CD4-positive, alpha-beta T cell (primary cell): ENCODE measurements around the gene SERPINB7. TPM values are rescaled to one million over a fixed set of nuclear protein-coding genes. Genes with fewer than 3 reads are reported as not detected.

Experiments used
- ATAC-seq: fragments of 200-7000 bp; cut with Tn5 transposase; one replicate; pipeline ENCODE4 v1.10.0; 2022; ENCODE audit warnings: mild to moderate bottlenecking; ENCODE audit not compliant: poor library complexity
- CTCF ChIA-PET: fragments of 350-600 bp; sonication (Branson Sonifier 250); formaldehyde crosslinking; loops from one replicate; lab custom pipeline; 2021; ENCODE audit warnings: antibody characterized with exemption, inconsistent platforms; lab: Charles Lee
- POLR2A ChIA-PET: fragments of 350-600 bp; sonication (Branson Sonifier 250); formaldehyde crosslinking; loops from one replicate; lab custom pipeline; 2021; ENCODE audit warnings: antibody characterized with exemption, inconsistent platforms; lab: Charles Lee
- DNase-seq, 14 experiments: peaks; one replicate each; pipeline ENCODE4 v3.0.0-alpha.2; 2013 to 2020; ENCODE audit warnings: mixed read lengths in 2 of 14
- H3K27ac ChIP-seq, 2 donors: one replicate each; pipeline versions ENCODE4 v1.5.1 to v1.7.0; 2013; ENCODE audit warnings: low read length in 2 of 2, low read depth in 1 of 2, mild to moderate bottlenecking in 1 of 2
- H3K27me3 ChIP-seq, 2 experiments: 1 replicate in 1 of 2; 2 replicates in 1 of 2; pipeline versions ENCODE4 v1.6.1 to v1.7.0; 2013; ENCODE audit warnings: low read length in 2 of 2, control low read depth in 1 of 2, mild to moderate bottlenecking in 1 of 2, moderate library complexity in 1 of 2; ENCODE audit not compliant: insufficient read depth in 2 of 2, control insufficient read depth in 1 of 2
- H3K36me3 ChIP-seq: one replicate; pipeline ENCODE4 v1.6.1; 2013; ENCODE audit warnings: low read length, control low read depth; ENCODE audit not compliant: insufficient read depth
- H3K4me1 ChIP-seq: one replicate; pipeline ENCODE4 v1.6.1; 2013; ENCODE audit warnings: low read length, control low read depth; ENCODE audit not compliant: insufficient read depth
- H3K4me3 ChIP-seq: one replicate; pipeline ENCODE4 v1.5.1; 2013; ENCODE audit warnings: mild to moderate bottlenecking, low read length, moderate library complexity
- H3K9me3 ChIP-seq, 2 experiments: 1 replicate in 1 of 2; 2 replicates in 1 of 2; pipeline versions ENCODE4 v1.6.1 to v1.7.0; 2013; ENCODE audit warnings: low read length in 2 of 2, mild to moderate bottlenecking in 2 of 2, control low read depth in 1 of 2, moderate library complexity in 1 of 2; ENCODE audit not compliant: control insufficient read depth in 1 of 2, insufficient read depth in 1 of 2
- H3K27ac Mint-ChIP-seq: one replicate; pipeline ENCODE4 v1.8.0; 2020; ENCODE audit warnings: mixed read lengths
- H3K27me3 Mint-ChIP-seq: one replicate; pipeline ENCODE4 v1.8.0; 2021; ENCODE audit warnings: mixed read lengths
- H3K36me3 Mint-ChIP-seq: one replicate; pipeline ENCODE4 v1.8.0; 2021; ENCODE audit warnings: low read depth, mixed read lengths
- H3K4me1 Mint-ChIP-seq: one replicate; pipeline ENCODE4 v1.8.0; 2021; ENCODE audit warnings: low read depth, mixed read lengths
- H3K4me3 Mint-ChIP-seq: one replicate; pipeline ENCODE4 v1.8.0; 2020; ENCODE audit warnings: mild to moderate bottlenecking, mixed read lengths
- H3K9me3 Mint-ChIP-seq: one replicate; pipeline ENCODE4 v1.8.0; 2020; ENCODE audit warnings: mixed read lengths
- intact Hi-C, 2 experiments: fragments of 100-400 bp; cut with DNase I in 1 of 2; cut with micrococcal nuclease in 1 of 2; formaldehyde crosslinking; loops; one replicate each; pipeline versions ENCODE4 v1.15.1 to v1.9.0; 2023 to 2025; cut with DNase I, micrococcal nuclease
- total RNA-seq, 174 experiments: library from RNA in 2 of 174; stranded (reverse) in 2 of 174; gene quantifications; one replicate each; pipeline ENCODE4 v1.2.3 and lab custom pipeline; 2021 to 2026
- TF ChIP-seq, protein P1 (sequence below): fragments of 200-600 bp; IDR thresholded peaks from one replicate; pipeline ENCODE4 v1.8.0; 2022; ENCODE audit warnings: antibody characterized with exemption, mild to moderate bottlenecking

The SERPINB7 gene
- total RNA-seq, 2 experiments from 2014 or later = not detected

DNA sequence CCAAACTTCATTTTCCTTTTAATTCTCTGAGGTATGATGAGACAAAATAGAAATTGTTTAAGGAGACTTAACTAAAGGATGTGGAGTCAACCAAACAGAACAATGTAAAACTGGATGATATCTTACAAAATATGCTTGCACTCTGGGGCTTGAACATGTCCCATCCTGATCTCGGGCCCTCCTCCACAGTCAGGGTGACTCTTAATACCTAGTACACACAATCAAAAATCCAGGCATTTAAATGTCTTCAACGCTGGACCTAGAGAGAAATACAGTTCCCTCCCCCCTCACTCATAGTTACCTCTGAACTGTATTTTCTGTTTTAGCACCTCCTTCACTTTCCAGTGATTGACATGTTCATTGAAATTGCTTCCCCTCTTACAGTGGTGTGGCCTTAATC lies 75.4 kb downstream of the SERPINB7 start:
- Histone ChIP-seq H3K4me3 (no peak overlapping the region), H3K4me1 (no peaks in the 10 kb centered on the region), H3K36me3 (no peaks in the 10 kb centered on the region), H3K27ac (no peak overlapping the region), H3K9me3 (peaks cover 0 to 4% of the 10 kb centered on the region in 2 experiments), H3K27me3 (peaks cover 0 to 4% of the 10 kb centered on the region in 2 experiments)
- Mint-ChIP-seq H3K4me3 (no peak overlapping the region), H3K27me3 (peaks cover 17% of the 10 kb centered on the region), H3K27ac (no peak overlapping the region), H3K4me1 (no peaks in the 10 kb centered on the region), H3K36me3 (no peaks in the 10 kb centered on the region), H3K9me3 (no peaks in the 10 kb centered on the region)
- POLR2A ChIA-PET = no interaction called here
- TF ChIP-seq, protein P1, sequence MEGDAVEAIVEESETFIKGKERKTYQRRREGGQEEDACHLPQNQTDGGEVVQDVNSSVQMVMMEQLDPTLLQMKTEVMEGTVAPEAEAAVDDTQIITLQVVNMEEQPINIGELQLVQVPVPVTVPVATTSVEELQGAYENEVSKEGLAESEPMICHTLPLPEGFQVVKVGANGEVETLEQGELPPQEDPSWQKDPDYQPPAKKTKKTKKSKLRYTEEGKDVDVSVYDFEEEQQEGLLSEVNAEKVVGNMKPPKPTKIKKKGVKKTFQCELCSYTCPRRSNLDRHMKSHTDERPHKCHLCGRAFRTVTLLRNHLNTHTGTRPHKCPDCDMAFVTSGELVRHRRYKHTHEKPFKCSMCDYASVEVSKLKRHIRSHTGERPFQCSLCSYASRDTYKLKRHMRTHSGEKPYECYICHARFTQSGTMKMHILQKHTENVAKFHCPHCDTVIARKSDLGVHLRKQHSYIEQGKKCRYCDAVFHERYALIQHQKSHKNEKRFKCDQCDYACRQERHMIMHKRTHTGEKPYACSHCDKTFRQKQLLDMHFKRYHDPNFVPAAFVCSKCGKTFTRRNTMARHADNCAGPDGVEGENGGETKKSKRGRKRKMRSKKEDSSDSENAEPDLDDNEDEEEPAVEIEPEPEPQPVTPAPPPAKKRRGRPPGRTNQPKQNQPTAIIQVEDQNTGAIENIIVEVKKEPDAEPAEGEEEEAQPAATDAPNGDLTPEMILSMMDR = no peak
- no peak for ATAC-seq
- intact Hi-C loops = no loop called here
- CTCF ChIA-PET = no interaction called here
- no peak for DNase-seq

Other genes starting within 250 kb of the SERPINB7 start
- gene SERPINB12, start 233.0 kb upstream of the SERPINB7 start, total RNA-seq = not detected
- not detected for gene SERPINB13, start 188.1 kb upstream of the SERPINB7 start, total RNA-seq
- gene SERPINB4, start 131.2 kb upstream of the SERPINB7 start, total RNA-seq = not detected
- not detected for gene SERPINB3, start 113.5 kb upstream of the SERPINB7 start, total RNA-seq
- gene SERPINB11, start 72.5 kb upstream of the SERPINB7 start, total RNA-seq = not detected
- gene SERPINB2, start 112.3 kb downstream of the SERPINB7 start, total RNA-seq = under 1 TPM in 1 of 2 experiments, not detected in 1; 0.25 TPM
- gene SERPINB10, start 132.5 kb downstream of the SERPINB7 start, total RNA-seq = not detected
- not detected for gene HMSD, start 173.9 kb downstream of the SERPINB7 start, total RNA-seq
- 10 to 100 TPM in 1 of 2 experiments, 1 to 10 TPM in 1; 9.8 to 11.0 TPM for gene SERPINB8, start 194.7 kb downstream of the SERPINB7 start, total RNA-seq